ENCODE data around the gene IGFBP1.
A peak's percentile ranks its signal among the peaks of the same experiment; 100 is the strongest.

Gene IGFBP1

GRCh38 chr7:45909561-45909960 lies 21.3 kb downstream of the IGFBP1 start:
- no peak for DNase-seq

- no peak for DNase-seq
Observed at GRCh38 chr7:45910855-45911254, 22.6 kb downstream of the IGFBP1 start.

- DNase-seq, result no peak
Observed at GRCh38 chr7:45911311-45911710, 23.0 kb downstream of the IGFBP1 start.

DNA sequence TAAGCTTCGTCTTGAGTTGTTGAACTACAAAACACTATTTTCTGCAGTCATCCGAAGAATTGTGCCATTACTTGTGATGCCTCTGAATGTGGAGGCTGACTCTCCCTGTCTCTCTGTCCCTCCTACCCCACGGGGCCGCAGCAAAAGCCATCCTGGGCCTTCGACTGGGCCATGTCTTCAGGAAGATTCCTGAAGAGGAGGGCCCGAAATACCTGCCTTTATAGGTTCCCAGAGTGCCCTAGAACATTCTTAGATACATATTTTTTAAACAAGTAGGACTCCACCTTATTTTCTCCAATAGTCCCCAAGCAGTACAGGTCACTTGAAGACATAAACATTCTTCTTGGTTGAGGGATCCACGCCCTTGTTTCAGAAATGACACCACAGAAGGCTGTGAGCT lies 24.7 kb downstream of the IGFBP1 start:
- DNase-seq, result no peak

DNA sequence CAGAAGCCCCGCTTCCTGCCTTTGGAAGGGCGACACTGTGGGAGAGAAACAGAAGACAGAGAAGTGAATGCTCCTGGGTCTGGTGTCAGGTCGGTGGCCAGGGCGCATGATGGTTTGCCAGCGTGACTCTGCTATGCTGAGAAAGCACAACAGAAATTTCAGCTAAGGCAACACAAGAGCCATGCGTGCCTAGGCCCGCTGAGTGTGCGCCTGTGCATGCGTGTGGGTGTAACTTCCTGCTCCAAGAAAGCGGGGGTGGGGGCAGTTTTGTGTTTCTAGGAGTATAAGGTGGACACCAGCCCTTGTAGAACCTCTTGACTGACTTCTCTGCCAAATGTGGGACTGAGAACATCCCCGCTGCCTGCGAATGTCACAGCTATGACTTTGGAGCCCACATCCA lies 26.6 kb downstream of the IGFBP1 start:
- no peak for DNase-seq

DNA sequence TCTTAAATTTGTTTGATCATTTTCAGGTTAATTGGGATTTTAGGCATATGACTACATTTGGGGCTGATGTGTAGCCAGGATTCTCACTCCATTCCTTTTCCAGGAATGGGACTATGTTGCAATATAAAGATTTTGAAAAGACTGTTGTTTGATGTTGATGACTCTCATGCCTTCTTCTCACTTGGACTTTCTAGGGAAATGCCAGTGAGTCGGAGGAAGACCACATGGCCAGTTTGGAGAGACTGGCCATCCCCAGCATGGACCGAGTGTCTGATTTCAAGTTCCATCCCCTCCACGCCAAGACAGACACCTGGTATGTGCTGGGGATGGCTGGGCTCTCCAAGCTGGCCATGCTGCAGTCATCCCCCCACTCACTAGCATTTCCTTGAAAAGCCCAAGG lies 27.3 kb downstream of the IGFBP1 start:
- no peak for DNase-seq

- DNase-seq, result no peak
Observed at GRCh38 chr7:45917064-45917463, 28.8 kb downstream of the IGFBP1 start.

DNA sequence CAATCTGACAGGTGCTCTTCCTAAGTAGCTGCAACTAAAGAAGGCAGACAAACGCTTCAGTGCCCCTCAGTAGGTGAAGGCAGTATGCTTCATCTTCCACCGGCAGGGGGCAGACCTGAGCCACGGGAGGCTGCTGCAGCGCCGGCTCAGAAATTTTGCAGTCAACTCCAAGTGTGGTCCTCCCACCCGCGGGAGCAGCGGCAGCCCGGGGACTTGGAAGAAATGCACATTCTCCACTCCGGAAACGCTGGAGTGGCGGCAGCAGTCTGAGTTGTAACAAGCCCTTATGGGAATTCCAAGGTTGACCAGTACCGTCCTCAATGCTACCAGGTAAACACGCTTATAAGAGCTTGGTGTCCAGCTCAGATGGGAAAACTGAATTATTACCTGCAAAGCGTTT lies 29.4 kb downstream of the IGFBP1 start:
- DNase-seq, result peak; percentile 69 to 89 (median 80)

DNA sequence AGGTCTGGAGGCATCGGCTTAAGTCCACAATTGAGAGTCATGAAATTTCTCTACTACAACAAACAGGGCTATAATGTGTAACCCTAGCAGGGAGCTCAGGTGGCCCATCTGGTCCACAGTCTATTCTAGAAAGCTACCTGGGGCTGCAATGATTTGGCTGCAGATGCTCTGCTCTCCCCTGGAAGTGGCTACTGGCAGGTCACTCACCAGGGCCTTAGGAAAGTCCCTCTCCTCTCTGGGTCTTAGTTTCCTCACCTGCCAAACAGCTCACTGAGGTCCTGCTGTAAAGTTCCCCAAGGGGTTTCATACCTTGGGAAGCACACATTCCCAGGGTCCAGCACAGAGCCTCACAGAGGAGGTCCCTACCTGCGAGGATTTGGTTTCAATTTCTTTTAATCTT lies 30.3 kb downstream of the IGFBP1 start:
- no peak for DNase-seq

GRCh38 chr7:45919231-45919784 lies 31.0 kb downstream of the IGFBP1 start:
- no peak for DNase-seq

DNA sequence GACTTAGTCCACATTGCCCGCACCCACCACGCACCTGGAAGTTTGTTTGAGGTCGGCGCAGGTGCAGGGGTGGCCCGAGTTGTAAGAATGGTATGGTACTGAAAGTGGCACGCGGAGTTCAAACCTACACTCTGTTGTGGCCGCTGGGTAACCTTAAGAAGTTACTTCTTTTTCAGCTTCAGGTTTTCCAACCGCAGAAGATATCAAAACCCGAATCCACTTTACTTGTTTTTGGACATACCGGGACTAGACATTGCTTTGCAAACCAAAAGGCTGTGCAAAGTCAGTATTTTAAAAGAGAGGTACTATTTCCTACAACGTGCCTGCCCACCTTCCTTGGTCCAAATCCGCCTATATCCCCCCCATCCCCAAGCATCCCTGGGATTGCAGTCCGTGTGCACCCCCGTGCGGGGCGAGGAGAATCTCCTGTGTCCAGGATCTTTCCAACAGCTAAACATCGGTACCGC lies 31.7 kb downstream of the IGFBP1 start:
- no peak for DNase-seq

DNA sequence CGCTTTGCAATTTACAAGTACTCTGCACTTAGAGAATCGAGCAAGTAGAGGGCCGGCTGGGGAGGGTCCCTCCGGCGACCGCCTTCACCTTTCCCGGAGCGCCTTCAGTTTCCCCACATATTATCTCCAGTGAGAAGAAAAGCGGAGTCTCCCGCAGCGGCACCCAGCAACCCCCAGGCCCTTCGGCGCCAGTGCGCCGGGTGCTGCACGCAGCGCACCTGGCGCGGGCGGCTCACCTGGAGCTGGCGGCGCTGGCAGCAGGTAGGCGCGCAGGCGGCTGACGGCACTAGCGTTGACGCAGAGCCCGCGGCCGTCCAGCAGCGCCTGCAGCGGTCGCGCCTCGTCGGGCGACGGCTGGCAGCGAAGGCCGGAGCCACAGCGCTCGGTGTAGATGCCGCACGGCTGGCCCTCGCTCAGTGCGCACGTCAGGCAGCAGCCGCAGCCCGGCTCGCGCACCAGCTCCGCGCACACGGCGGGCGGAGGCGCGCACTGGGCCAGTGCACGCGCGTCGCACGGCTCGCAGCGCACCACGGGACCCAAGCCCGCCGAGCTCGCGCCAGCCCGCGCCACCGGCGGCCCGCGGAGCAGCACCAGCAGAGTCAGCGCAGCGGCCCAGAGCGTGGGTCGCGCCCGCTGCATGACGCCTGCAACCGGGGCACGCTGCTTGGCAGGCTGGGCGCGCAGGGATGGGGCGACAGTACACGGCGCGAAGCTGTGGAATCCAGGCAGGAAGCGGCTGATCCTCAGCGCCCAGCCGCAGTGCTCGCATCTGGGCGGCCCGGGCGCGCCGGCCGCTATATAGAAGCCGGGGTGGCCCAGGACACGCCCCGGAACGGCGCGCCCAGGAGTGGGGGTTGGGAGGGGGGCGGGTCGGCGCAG lies 32.5 kb downstream of the IGFBP1 start, which contains the start of gene IGFBP3:
IGFBP3 (minus strand) TSS at position 771 of the 879 bp plus-strand sequence; CDS start at position 639, 132 bp downstream.
- peak in 2 of 4 experiments; percentile 2 to 8 for DNase-seq

GRCh38 chr7:45921381-45921698 lies 33.1 kb downstream of the IGFBP1 start:
- DNase-seq, result no peak

DNA sequence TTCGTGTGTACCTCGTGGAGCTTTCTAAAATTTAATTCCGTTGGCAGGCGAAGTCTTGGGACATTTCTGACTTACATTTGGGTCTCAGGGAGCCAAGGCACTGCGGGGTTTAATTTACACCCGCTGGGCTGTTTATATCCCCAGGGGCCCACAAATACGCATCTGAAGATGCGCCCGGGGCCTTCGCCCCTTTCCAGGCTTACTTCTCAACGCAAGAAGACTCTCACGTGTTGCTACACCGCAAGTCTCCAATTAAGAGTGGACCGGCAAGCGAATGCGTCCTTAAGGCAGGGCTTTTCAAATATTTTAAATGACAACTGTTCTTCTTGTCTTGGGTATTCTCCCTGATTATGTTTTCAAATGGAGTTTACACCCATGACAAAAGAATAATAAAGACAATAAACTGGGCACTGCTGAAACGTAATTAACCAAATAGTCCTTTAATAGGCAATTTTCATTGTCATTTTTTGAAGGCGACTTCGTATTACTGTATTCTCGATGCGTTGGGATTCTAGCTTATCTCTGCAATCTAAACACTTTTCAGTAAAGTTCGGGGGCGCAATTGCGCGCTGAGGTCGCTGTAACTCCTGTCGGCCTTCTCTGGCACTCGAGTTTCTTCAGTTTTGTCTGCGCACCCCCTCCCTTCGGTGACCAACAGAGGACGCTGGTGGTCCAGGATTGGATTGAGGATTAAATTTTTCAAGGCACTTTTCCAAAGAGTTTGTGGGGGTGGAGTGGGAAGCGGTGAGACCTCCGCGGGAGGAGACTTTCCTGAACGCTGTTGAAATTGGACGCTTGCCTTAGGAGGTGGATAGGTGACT lies 33.6 kb downstream of the IGFBP1 start:
- DNase-seq, result peak in 1 of 4 experiments; percentile 6

DNA sequence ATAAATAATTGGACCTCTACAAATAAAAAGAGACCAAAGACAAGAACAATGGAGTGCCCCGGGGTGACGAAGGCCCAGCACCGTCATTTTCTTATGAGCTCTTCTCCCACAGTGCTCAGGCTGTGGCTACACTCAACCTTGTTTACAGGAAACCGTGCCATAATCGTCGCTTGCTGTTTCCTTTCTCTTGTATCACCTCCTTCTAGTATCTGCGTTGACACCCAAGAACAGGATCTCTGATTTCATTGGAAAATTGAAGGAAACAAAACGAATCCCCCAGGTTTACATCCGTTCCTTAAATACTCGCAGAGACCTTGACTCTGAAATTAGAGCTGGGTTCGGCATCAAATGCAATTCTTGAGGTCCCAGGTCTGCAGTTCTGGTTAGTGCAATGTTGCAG lies 34.5 kb downstream of the IGFBP1 start:
- DNase-seq, result no peak

GRCh38 chr7:45923290-45923689 lies 35.0 kb downstream of the IGFBP1 start:
- peak; percentile 53 to 78 (median 67) for DNase-seq

DNA sequence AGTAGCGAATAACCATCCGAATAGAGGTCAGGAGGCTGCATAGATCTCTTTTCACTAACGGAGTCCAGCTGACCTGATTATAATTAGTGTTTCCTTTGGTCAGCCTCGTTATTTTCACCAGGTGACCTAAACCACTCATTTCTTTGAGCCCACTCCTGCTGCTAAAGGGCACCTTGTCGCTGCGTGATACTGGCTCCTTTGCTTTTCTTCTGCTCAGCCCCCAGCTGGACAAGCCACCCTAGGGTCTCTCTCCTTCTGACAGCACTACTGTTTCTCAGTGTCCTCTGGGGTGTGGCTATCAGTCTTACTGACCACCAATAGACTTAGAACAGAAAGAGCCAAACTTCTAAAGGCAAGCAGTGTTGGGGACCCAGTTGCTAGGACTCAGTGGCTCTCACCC lies 35.5 kb downstream of the IGFBP1 start:
- no peak for DNase-seq

DNA sequence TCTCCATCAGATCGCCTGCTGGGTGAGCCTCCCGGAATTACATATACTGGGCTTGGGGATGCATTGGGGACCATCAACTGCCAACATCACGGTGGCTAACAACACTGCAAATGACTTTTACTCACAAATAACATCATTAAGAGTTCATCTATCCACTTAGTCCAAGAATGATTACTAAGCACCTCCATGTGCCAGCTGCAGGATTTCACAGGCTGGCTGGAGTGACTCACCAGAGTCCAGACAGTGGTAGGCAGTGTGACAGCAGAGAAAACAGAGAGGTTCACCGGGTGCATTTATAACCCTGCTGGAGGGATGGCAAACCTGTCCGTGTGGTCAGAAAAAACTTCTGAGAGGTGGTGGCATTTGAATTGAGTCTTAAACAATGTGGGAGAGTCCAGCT lies 36.0 kb downstream of the IGFBP1 start:
- no peak for DNase-seq

GRCh38 chr7:45927721-45928120 lies 39.4 kb downstream of the IGFBP1 start:
- DNase-seq, result no peak

DNA sequence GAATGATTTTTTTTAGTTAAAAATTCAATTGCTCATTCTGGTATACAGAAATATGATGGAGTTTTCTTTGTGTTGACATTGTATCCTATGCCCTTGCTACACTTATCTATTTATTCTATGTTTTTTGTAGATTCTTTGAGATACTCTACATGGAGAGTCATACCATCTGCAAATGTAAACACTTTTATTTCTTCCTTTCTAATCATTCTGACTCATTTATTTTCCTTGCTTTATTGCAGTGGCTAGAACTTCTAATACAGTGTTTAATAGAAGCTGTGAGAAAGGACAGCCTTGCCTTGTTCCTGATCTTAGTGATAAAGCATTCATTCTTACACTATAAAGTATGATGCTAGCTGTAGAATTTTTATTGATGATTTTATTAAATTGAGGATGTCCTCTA lies 42.7 kb downstream of the IGFBP1 start:
- no peak for DNase-seq

GRCh38 chr7:45937301-45937700 lies 49.0 kb downstream of the IGFBP1 start:
- peak in 3 of 4 experiments; percentile 20 to 40 (median 28) for DNase-seq

GRCh38 chr7:45937862-45938261 lies 49.6 kb downstream of the IGFBP1 start:
- DNase-seq, result no peak

GRCh38 chr7:45938626-45939302 lies 50.5 kb downstream of the IGFBP1 start:
- DNase-seq, result no peak
